ENCODE data around the gene DGKD.

GRCh38 chr2:233430651-233431050 lies 76.4 kb downstream of the DGKD start:
- TF ChIP-seq PML (IDR thresholded peaks at IDR 0.05; ENCODE audit: low read length) (no peak), MYC (IDR thresholded peaks at IDR 0.05; ENCODE audit: low read depth, low read length) (no peak), MYC (CRISPR knock-in tag; IDR thresholded peaks at IDR 0.05; ENCODE audit: borderline replicate concordance, low read depth) (no peak), CBX3 (IDR thresholded peaks at IDR 0.05; ENCODE audit: borderline replicate concordance in 1 of 2, low read length in 2 of 2) (no peak), SREBF2 (CRISPR knock-in tag; IDR thresholded peaks at IDR 0.05) (no peak)
